Measurements from ENCODE around the gene MT1M.

Gene MT1M

DNA sequence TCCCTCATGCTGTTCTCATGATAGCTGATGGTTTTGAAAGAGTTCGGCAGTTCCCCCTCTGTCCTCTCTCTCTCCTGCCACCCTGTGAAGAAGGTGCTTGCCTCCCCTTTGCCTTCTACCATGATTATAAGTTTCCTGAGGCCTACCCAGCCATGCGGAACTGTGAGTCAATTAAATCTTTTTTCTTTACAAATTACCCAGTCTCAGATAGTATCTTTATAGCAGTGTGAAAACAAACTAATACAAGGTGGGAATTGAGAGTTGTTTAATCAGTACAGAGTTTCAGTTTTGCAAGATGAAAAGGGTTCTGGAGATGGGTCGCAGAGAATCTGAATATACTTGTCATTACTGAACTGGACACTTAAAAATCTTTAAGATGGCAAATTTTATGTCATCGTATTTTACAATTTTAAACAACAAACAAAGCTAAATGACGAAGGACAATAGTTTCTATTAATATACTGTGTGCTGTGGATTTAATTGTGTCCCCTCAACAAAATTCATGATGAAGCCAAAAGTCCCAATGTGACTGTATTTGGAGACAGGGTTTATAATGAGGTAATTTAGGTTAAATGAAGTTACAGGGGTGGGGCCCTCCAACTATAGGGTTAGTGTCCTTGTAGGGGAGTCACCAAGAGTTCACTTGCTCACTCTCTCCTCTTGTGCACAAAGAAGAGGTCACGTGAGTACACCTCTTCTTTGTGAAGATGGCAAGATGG, 38.7 kb upstream of the MT1M start:
- TF ChIP-seq POLR2AphosphoS5 (IDR thresholded peaks at IDR 0.05; ENCODE audit: low read depth), result no peak
- TF ChIP-seq, protein P1, sequence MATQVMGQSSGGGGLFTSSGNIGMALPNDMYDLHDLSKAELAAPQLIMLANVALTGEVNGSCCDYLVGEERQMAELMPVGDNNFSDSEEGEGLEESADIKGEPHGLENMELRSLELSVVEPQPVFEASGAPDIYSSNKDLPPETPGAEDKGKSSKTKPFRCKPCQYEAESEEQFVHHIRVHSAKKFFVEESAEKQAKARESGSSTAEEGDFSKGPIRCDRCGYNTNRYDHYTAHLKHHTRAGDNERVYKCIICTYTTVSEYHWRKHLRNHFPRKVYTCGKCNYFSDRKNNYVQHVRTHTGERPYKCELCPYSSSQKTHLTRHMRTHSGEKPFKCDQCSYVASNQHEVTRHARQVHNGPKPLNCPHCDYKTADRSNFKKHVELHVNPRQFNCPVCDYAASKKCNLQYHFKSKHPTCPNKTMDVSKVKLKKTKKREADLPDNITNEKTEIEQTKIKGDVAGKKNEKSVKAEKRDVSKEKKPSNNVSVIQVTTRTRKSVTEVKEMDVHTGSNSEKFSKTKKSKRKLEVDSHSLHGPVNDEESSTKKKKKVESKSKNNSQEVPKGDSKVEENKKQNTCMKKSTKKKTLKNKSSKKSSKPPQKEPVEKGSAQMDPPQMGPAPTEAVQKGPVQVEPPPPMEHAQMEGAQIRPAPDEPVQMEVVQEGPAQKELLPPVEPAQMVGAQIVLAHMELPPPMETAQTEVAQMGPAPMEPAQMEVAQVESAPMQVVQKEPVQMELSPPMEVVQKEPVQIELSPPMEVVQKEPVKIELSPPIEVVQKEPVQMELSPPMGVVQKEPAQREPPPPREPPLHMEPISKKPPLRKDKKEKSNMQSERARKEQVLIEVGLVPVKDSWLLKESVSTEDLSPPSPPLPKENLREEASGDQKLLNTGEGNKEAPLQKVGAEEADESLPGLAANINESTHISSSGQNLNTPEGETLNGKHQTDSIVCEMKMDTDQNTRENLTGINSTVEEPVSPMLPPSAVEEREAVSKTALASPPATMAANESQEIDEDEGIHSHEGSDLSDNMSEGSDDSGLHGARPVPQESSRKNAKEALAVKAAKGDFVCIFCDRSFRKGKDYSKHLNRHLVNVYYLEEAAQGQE (IDR thresholded peaks at IDR 0.05; ENCODE audit: insufficient replicate concordance, low read depth), result no peak
- no peak overlapping the region for H3K4me3 ChIP-seq (replicated peaks; ENCODE audit: insufficient read depth, low read length)
- H3K27ac ChIP-seq (replicated peaks), result no peak overlapping the region
- no peak for DNase-seq (ENCODE audit: low read depth in 1 of 2, low spot score in 1 of 2)
- H3K27me3 ChIP-seq (ENCODE audit: insufficient read depth, poor library complexity, severe bottlenecking), result peaks cover 7% of the 10 kb centered on the region

DNA sequence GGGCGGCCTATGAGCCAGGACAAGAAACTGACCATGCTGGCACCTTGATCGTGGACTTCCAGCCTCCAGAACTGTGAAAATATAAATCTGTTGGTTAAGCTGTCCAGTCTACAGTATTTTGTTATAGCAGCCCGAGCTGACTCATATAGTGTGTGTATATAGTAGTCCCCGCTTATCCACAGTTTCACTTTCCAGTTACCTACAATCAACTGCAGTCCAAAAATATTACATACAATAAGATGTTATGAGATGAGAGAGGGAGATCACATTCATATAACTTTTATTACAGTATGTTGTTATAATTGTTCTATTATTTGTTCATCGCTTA, 38.2 kb upstream of the MT1M start:
- DNase-seq (ENCODE audit: low read depth in 1 of 2, low spot score in 1 of 2), result no peak
- Histone ChIP-seq H3K4me3 (replicated peaks; ENCODE audit: insufficient read depth, low read length) (no peak overlapping the region), H3K27ac (replicated peaks) (no peak overlapping the region), H3K27me3 (ENCODE audit: insufficient read depth, poor library complexity, severe bottlenecking) (peaks cover 4% of the 10 kb centered on the region)
- TF ChIP-seq, protein P1 (IDR thresholded peaks at IDR 0.05; ENCODE audit: insufficient replicate concordance, low read depth), result no peak
- TF ChIP-seq SPI1 (IDR thresholded peaks at IDR 0.05; ENCODE audit: borderline replicate concordance, low read depth) (no peak), GABPA (IDR thresholded peaks at IDR 0.05; ENCODE audit: low read depth) (no peak), POLR2AphosphoS5 (IDR thresholded peaks at IDR 0.05; ENCODE audit: low read depth) (no peak)
- TF ChIP-seq, protein P2, sequence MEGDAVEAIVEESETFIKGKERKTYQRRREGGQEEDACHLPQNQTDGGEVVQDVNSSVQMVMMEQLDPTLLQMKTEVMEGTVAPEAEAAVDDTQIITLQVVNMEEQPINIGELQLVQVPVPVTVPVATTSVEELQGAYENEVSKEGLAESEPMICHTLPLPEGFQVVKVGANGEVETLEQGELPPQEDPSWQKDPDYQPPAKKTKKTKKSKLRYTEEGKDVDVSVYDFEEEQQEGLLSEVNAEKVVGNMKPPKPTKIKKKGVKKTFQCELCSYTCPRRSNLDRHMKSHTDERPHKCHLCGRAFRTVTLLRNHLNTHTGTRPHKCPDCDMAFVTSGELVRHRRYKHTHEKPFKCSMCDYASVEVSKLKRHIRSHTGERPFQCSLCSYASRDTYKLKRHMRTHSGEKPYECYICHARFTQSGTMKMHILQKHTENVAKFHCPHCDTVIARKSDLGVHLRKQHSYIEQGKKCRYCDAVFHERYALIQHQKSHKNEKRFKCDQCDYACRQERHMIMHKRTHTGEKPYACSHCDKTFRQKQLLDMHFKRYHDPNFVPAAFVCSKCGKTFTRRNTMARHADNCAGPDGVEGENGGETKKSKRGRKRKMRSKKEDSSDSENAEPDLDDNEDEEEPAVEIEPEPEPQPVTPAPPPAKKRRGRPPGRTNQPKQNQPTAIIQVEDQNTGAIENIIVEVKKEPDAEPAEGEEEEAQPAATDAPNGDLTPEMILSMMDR (IDR thresholded peaks at IDR 0.05; ENCODE audit: insufficient read depth, low read length), result no peak

DNA sequence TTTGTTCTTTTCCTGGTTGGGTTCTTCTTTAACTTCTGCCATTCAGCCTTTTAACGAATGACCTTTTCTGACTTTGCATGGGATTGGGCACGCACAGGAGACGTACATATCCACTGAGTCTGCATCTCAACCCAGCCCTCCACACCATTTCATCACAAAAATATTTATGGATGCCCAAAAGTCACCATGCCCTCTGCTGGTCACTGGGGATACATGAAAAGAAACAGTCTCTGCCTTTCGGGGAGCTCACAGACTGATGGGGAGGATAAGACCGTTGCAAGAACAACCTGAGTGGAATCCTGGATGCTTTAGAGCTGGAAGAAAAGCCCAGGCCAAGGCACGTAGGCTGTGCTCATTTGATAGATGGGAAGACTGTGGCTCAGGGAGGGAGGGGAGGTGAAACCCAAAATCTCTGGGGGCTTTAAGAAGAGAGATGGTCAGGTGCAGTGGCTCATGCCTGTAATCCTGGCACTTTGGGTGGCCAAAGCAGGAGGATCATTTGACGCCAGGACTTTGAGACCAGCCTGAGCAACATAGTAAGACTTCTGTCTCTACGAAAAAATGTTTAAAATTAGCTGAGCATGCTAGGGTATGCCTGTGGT, 32.0 kb upstream of the MT1M start:
- Histone ChIP-seq H3K27ac (replicated peaks) (no peak overlapping the region), H3K4me3 (replicated peaks; ENCODE audit: insufficient read depth, low read length) (no peak overlapping the region), H3K27me3 (ENCODE audit: insufficient read depth, poor library complexity, severe bottlenecking) (no peaks in the 10 kb centered on the region)
- DNase-seq (ENCODE audit: low read depth in 1 of 2, low spot score in 1 of 2), result peak in 1 of 2 experiments; percentile 51
- TF ChIP-seq POLR2AphosphoS5 (IDR thresholded peaks at IDR 0.05; ENCODE audit: low read depth) (no peak), SPI1 (IDR thresholded peaks at IDR 0.05; ENCODE audit: borderline replicate concordance, low read depth) (no peak), GABPA (IDR thresholded peaks at IDR 0.05; ENCODE audit: low read depth) (no peak)
- TF ChIP-seq, protein P2 (IDR thresholded peaks at IDR 0.05; ENCODE audit: insufficient read depth, low read length), result peak; percentile 72
- TF ChIP-seq, protein P1 (IDR thresholded peaks at IDR 0.05; ENCODE audit: insufficient replicate concordance, low read depth), result no peak

Data from HL-60 (cell line).